Activated CD4-positive, alpha-beta T cell treated with anti-CD3 and anti-CD28 coated beads for 36 hours (primary cell): Measurements from ENCODE around the gene PTPRG. TPM values are rescaled to one million over a fixed set of nuclear protein-coding genes. Genes with fewer than 3 reads are reported as not detected.

Experiments
- ATAC-seq: fragments of 200-7000 bp; cut with Tn5 transposase; one replicate; pipeline ENCODE4 v1.10.0; 2021; ENCODE audit warnings: mild to moderate bottlenecking, moderate library complexity
- CTCF ChIA-PET: fragments of 350-600 bp; sonication (Branson Sonifier 250); formaldehyde crosslinking; loops from one replicate; lab custom pipeline; 2021; ENCODE audit warnings: antibody characterized with exemption; lab: Charles Lee
- POLR2A ChIA-PET: fragments of 350-600 bp; sonication (Branson Sonifier 250); formaldehyde crosslinking; loops from one replicate; lab custom pipeline; 2021; ENCODE audit warnings: antibody characterized with exemption, inconsistent platforms; lab: Charles Lee
- DNase-seq: peaks from one replicate; pipeline ENCODE4 v3.0.0-alpha.2; 2020
- H3K27ac Mint-ChIP-seq: one replicate; pipeline ENCODE4 v1.8.0; 2021; ENCODE audit warnings: mixed read lengths
- H3K27me3 Mint-ChIP-seq: one replicate; pipeline ENCODE4 v1.8.0; 2021; ENCODE audit warnings: mixed read lengths
- H3K36me3 Mint-ChIP-seq: one replicate; pipeline ENCODE4 v1.8.0; 2021; ENCODE audit warnings: low read depth, mixed read lengths
- H3K4me1 Mint-ChIP-seq: one replicate; pipeline ENCODE4 v1.8.0; 2021; ENCODE audit warnings: mixed read lengths
- H3K4me3 Mint-ChIP-seq: one replicate; pipeline ENCODE4 v1.8.0; 2021; ENCODE audit warnings: mild to moderate bottlenecking, moderate library complexity, mixed read lengths
- H3K9me3 Mint-ChIP-seq: one replicate; pipeline ENCODE4 v1.8.0; 2021; ENCODE audit warnings: low read depth, mixed read lengths
- intact Hi-C, 2 experiments: fragments of 100-400 bp; cut with DNase I in 1 of 2; cut with micrococcal nuclease in 1 of 2; formaldehyde crosslinking; loops; one replicate each; pipeline versions ENCODE4 v1.14.2 to v1.15.1; 2022 to 2024; cut with DNase I, micrococcal nuclease
- total RNA-seq, 2 experiments: library from RNA; stranded (reverse); gene quantifications; one replicate each; pipeline ENCODE4 v1.2.3, GENCODE V29; 2021

PTPRG gene
- total RNA-seq, 2 experiments from 2014 or later, result 0.32 to 0.33 TPM

GRCh38 chr3:61575893-61576292, 14.5 kb downstream of the PTPRG start:
- ChIA-PET CTCF (no interaction called here), POLR2A (no interaction called here)
- Mint-ChIP-seq H3K4me1 (no peaks in the 10 kb centered on the region), H3K27ac (no peak overlapping the region), H3K9me3 (no peaks in the 10 kb centered on the region), H3K36me3 (no peaks in the 10 kb centered on the region), H3K27me3 (peaks cover 8% of the 10 kb centered on the region), H3K4me3 (no peak overlapping the region)
- intact Hi-C loops, result no loop called here
- no peak for ATAC-seq
- no peak for DNase-seq

GRCh38 chr3:61577760-61578159, 16.4 kb downstream of the PTPRG start:
- no peaks in the 10 kb centered on the region for H3K9me3 Mint-ChIP-seq
- CTCF ChIA-PET, result interaction anchor here (0.5 kb wide), 1 partner anchor 38 kb away, joined by 4 read pairs; no protein-coding TSS in a partner anchor
- no peak overlapping the region for H3K4me3 Mint-ChIP-seq

GRCh38 chr3:61578667-61579367, 17.4 kb downstream of the PTPRG start:
- no peaks in the 10 kb centered on the region for H3K4me1 Mint-ChIP-seq
- POLR2A ChIA-PET, result no interaction called here
- H3K36me3 Mint-ChIP-seq, result no peaks in the 10 kb centered on the region
- no peak overlapping the region for H3K4me3 Mint-ChIP-seq
- intact Hi-C loops, result no loop called here
- H3K27ac Mint-ChIP-seq, result no peak overlapping the region
- ATAC-seq, result no peak
- DNase-seq, result no peak
- H3K9me3 Mint-ChIP-seq, result no peaks in the 10 kb centered on the region
- H3K27me3 Mint-ChIP-seq, result peaks cover 7% of the 10 kb centered on the region
- CTCF ChIA-PET, result interaction anchor here (0.6 to 1.3 kb wide), 2 partner anchors 16 to 640 kb away, joined by 3 read pairs; no protein-coding TSS in a partner anchor

More at GRCh38 chr3:61577760-61578159, 16.4 kb downstream of the PTPRG start:
- Mint-ChIP-seq H3K27me3 (peaks cover 7% of the 10 kb centered on the region), H3K27ac (no peak overlapping the region), H3K36me3 (no peaks in the 10 kb centered on the region), H3K4me1 (no peaks in the 10 kb centered on the region)
- DNase-seq, result no peak
- POLR2A ChIA-PET, result no interaction called here
- no peak for ATAC-seq
- intact Hi-C loops, result no loop called here

GRCh38 chr3:61579685-61580084, 18.3 kb downstream of the PTPRG start:
- no peaks in the 10 kb centered on the region for H3K9me3 Mint-ChIP-seq
- no peak overlapping the region for H3K27ac Mint-ChIP-seq
- no peak overlapping the region for H3K4me3 Mint-ChIP-seq
- H3K36me3 Mint-ChIP-seq, result no peaks in the 10 kb centered on the region
- ATAC-seq (no peak), DNase-seq (no peak)
- peaks cover 7% of the 10 kb centered on the region for H3K27me3 Mint-ChIP-seq
- CTCF ChIA-PET, result no interaction called here
- POLR2A ChIA-PET, result no interaction called here
- intact Hi-C loops, result no loop called here
- H3K4me1 Mint-ChIP-seq, result no peaks in the 10 kb centered on the region

GRCh38 chr3:61580982-61581643, 19.7 kb downstream of the PTPRG start:
- DNase-seq (no peak), ATAC-seq (no peak)
- intact Hi-C loops, result no loop called here
- POLR2A ChIA-PET, result no interaction called here
- H3K27ac Mint-ChIP-seq, result no peak overlapping the region
- peaks cover 5% of the 10 kb centered on the region for H3K27me3 Mint-ChIP-seq
- H3K4me3 Mint-ChIP-seq, result no peak overlapping the region
- H3K9me3 Mint-ChIP-seq, result no peaks in the 10 kb centered on the region
- H3K4me1 Mint-ChIP-seq, result no peaks in the 10 kb centered on the region
- CTCF ChIA-PET, result no interaction called here
- H3K36me3 Mint-ChIP-seq, result no peaks in the 10 kb centered on the region

GRCh38 chr3:61582287-61582686, 20.9 kb downstream of the PTPRG start:
- CTCF ChIA-PET, result no interaction called here
- Mint-ChIP-seq H3K4me3 (no peak overlapping the region), H3K4me1 (no peaks in the 10 kb centered on the region), H3K36me3 (no peaks in the 10 kb centered on the region), H3K27ac (no peak overlapping the region), H3K27me3 (peaks cover 5% of the 10 kb centered on the region), H3K9me3 (no peaks in the 10 kb centered on the region)
- ATAC-seq (no peak), DNase-seq (no peak)
- POLR2A ChIA-PET, result no interaction called here
- intact Hi-C loops, result no loop called here

- no peak for ATAC-seq
- intact Hi-C loops, result no loop called here
- H3K9me3 Mint-ChIP-seq, result no peaks in the 10 kb centered on the region
- no peak for DNase-seq
- ChIA-PET POLR2A (no interaction called here), CTCF (no interaction called here)
- no peak overlapping the region for H3K4me3 Mint-ChIP-seq
- no peaks in the 10 kb centered on the region for H3K36me3 Mint-ChIP-seq
- no peak overlapping the region for H3K27ac Mint-ChIP-seq
- peaks cover 5% of the 10 kb centered on the region for H3K27me3 Mint-ChIP-seq
- H3K4me1 Mint-ChIP-seq, result no peaks in the 10 kb centered on the region
Measured at GRCh38 chr3:61582846-61583245, 21.5 kb downstream of the PTPRG start.

- Mint-ChIP-seq H3K9me3 (no peaks in the 10 kb centered on the region), H3K4me1 (no peaks in the 10 kb centered on the region), H3K36me3 (no peaks in the 10 kb centered on the region), H3K4me3 (no peak overlapping the region), H3K27me3 (peaks cover 5% of the 10 kb centered on the region), H3K27ac (no peak overlapping the region)
- intact Hi-C loops, result no loop called here
- ChIA-PET POLR2A (no interaction called here), CTCF (no interaction called here)
- no peak for DNase-seq
- ATAC-seq, result no peak
Measured at GRCh38 chr3:61583890-61584875, 22.8 kb downstream of the PTPRG start.

GRCh38 chr3:61589856-61590255, 28.5 kb downstream of the PTPRG start:
- H3K9me3 Mint-ChIP-seq, result no peaks in the 10 kb centered on the region
- H3K27ac Mint-ChIP-seq, result no peak overlapping the region
- H3K27me3 Mint-ChIP-seq, result peaks cover under 1% of the 10 kb centered on the region
- ATAC-seq (no peak), DNase-seq (no peak)
- intact Hi-C loops, result no loop called here
- no peaks in the 10 kb centered on the region for H3K4me1 Mint-ChIP-seq
- CTCF ChIA-PET, result no interaction called here
- H3K36me3 Mint-ChIP-seq, result no peaks in the 10 kb centered on the region
- no peak overlapping the region for H3K4me3 Mint-ChIP-seq
- POLR2A ChIA-PET, result no interaction called here

- H3K36me3 Mint-ChIP-seq, result no peaks in the 10 kb centered on the region
- H3K27ac Mint-ChIP-seq, result no peak overlapping the region
- H3K4me1 Mint-ChIP-seq, result no peaks in the 10 kb centered on the region
- peaks cover 5% of the 10 kb centered on the region for H3K27me3 Mint-ChIP-seq
- CTCF ChIA-PET, result no interaction called here
- intact Hi-C loops, result no loop called here
- H3K4me3 Mint-ChIP-seq, result no peak overlapping the region
- no peaks in the 10 kb centered on the region for H3K9me3 Mint-ChIP-seq
- DNase-seq (no peak), ATAC-seq (no peak)
- POLR2A ChIA-PET, result no interaction called here
Measured at GRCh38 chr3:61591300-61591699, 29.9 kb downstream of the PTPRG start.

- no peak overlapping the region for H3K4me3 Mint-ChIP-seq
- ChIA-PET CTCF (interaction anchor here (1.0 kb wide), 1 partner anchor 18 kb away, joined by 4 read pairs; no protein-coding TSS in a partner anchor), POLR2A (no interaction called here)
- no peaks in the 10 kb centered on the region for H3K36me3 Mint-ChIP-seq
- intact Hi-C loops, result no loop called here
- peaks cover 6% of the 10 kb centered on the region for H3K27me3 Mint-ChIP-seq
- no peak for DNase-seq
- no peak overlapping the region for H3K27ac Mint-ChIP-seq
- H3K4me1 Mint-ChIP-seq, result no peaks in the 10 kb centered on the region
- no peak for ATAC-seq
- no peaks in the 10 kb centered on the region for H3K9me3 Mint-ChIP-seq
Measured at GRCh38 chr3:61593446-61594029, 32.2 kb downstream of the PTPRG start.
